Neural cell (in vitro differentiated cells): ENCODE measurements around the gene SLAMF1.

Experiments used
- EP300 ChIP-seq: fragments of 450-650 bp; conservative IDR thresholded peaks from 2 replicates; pipeline ENCODE4 v1.6.1; 2014; ENCODE audit warnings: antibody characterized with exemption, mild to moderate bottlenecking, moderate library complexity; ENCODE audit not compliant: poor library complexity, severe bottlenecking
- SMC3 ChIP-seq: fragments of 450-650 bp; conservative IDR thresholded peaks from 2 replicates; pipeline ENCODE4 v1.6.1; 2014; ENCODE audit warnings: antibody characterized with exemption, mild to moderate bottlenecking, moderate library complexity; ENCODE audit not compliant: poor library complexity
- TF ChIP-seq, protein P1 (sequence below): fragments of 450-650 bp; IDR thresholded peaks from 2 replicates; pipeline ENCODE4 v1.5.1; 2014; ENCODE audit warnings: antibody characterized with exemption, mild to moderate bottlenecking, moderate library complexity; ENCODE audit not compliant: poor library complexity, severe bottlenecking

DNA sequence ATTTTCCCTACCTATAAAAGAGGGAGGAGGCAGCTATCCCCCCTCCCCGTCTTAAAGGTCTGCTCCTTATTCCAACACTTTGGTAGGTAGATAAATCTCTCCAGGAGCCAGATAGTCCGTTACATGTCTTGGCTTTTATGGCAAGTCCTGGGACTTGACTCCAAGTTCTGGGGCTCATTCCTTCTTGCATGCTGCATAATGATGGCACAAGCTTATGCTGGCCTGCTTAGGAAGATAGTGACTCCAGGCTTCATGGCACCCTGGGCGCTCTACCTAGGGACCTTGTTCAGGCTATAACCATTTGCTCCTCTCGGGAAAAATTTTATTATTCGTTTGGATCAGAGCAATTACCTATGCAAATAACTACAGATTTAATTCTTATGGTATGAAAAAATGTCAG lies 3.7 kb downstream of the SLAMF1 start:
- TF ChIP-seq, protein P1, sequence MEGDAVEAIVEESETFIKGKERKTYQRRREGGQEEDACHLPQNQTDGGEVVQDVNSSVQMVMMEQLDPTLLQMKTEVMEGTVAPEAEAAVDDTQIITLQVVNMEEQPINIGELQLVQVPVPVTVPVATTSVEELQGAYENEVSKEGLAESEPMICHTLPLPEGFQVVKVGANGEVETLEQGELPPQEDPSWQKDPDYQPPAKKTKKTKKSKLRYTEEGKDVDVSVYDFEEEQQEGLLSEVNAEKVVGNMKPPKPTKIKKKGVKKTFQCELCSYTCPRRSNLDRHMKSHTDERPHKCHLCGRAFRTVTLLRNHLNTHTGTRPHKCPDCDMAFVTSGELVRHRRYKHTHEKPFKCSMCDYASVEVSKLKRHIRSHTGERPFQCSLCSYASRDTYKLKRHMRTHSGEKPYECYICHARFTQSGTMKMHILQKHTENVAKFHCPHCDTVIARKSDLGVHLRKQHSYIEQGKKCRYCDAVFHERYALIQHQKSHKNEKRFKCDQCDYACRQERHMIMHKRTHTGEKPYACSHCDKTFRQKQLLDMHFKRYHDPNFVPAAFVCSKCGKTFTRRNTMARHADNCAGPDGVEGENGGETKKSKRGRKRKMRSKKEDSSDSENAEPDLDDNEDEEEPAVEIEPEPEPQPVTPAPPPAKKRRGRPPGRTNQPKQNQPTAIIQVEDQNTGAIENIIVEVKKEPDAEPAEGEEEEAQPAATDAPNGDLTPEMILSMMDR, result no peak
- TF ChIP-seq EP300 (no peak), SMC3 (no peak)
